K562 (cell line): ENCODE results near the gene VAC14. TPM values are rescaled to one million over a fixed set of nuclear protein-coding genes. Genes with fewer than 3 reads are reported as not detected.
A peak's percentile ranks its signal among the peaks of the same experiment; 100 is the strongest.

ENCODE experiments used
- ARID1B ChIP-seq: fragments of 450-650 bp; IDR thresholded peaks from 2 replicates; pipeline ENCODE4 v1.6.1; 2016; ENCODE audit warnings: antibody characterized with exemption, mild to moderate bottlenecking, inconsistent platforms
- ATF3 ChIP-seq, 2 experiments: fragments of 450-650 bp in 1 of 2; sonication (generic) in 1 of 2; formaldehyde crosslinking in 1 of 2; IDR thresholded peaks in 1 of 2; conservative IDR thresholded peaks in 1 of 2; 2 replicates each; pipeline versions ENCODE4 v1.6.1 to v1.8.1; 2016 to 2023; ENCODE audit warnings: mild to moderate bottlenecking in 2 of 2, moderate library complexity in 2 of 2, inconsistent platforms in 1 of 2, missing genetic modification reagents in 1 of 2
- CAMTA2 ChIP-seq: fragments of 250-450 bp; sonication (Bioruptor Pico); conservative IDR thresholded peaks from 2 replicates; pipeline ENCODE4 v1.5.1; 2022
- CEBPB ChIP-seq: fragments of 450-650 bp; IDR thresholded peaks from 2 replicates; pipeline ENCODE4 v1.6.1; 2016; ENCODE audit warnings: missing genetic modification characterization, missing compliant biosample characterization
- EP300 ChIP-seq: IDR thresholded peaks from 2 replicates; pipeline ENCODE4 v1.6.1; 2012; ENCODE audit warnings: low read length, improper control_type of control experiment
- ERF ChIP-seq: fragments of 450-650 bp; formaldehyde crosslinking; IDR thresholded peaks from 2 replicates; pipeline ENCODE4 v1.4.0; 2020; ENCODE audit warnings: mild to moderate bottlenecking, mixed read lengths
- HMG20B ChIP-seq: fragments of 250-450 bp; sonication (Bioruptor Pico); IDR thresholded peaks from 2 replicates; pipeline ENCODE4 v1.5.0; 2021; ENCODE audit warnings: mild to moderate bottlenecking
- IRF1 ChIP-seq: sonication (generic); formaldehyde crosslinking; IDR thresholded peaks from 2 replicates; pipeline ENCODE4 v1.8.0; 2022; ENCODE audit warnings: missing genetic modification reagents, mild to moderate bottlenecking, borderline replicate concordance
- LARP7 ChIP-seq: fragments of 450-650 bp; IDR thresholded peaks from 2 replicates; pipeline ENCODE4 v1.6.1; 2016
- POLR3A ChIP-seq: IDR thresholded peaks from 2 replicates; pipeline ENCODE4 v1.6.1; 2011; ENCODE audit warnings: borderline replicate concordance, mild to moderate bottlenecking, moderate library complexity; ENCODE audit not compliant: insufficient read length, insufficient read depth; ENCODE audit errors: extremely low read depth
- PRMT5 ChIP-seq: sonication (generic); formaldehyde crosslinking; IDR thresholded peaks from 2 replicates; pipeline ENCODE4 v1.5.0; 2020; ENCODE audit warnings: missing genetic modification reagents
- PURB ChIP-seq: sonication (generic); formaldehyde crosslinking; IDR thresholded peaks from 2 replicates; pipeline ENCODE4 v1.9.0; 2021; ENCODE audit warnings: low read depth, mild to moderate bottlenecking, missing genetic modification reagents
- RB1 ChIP-seq: fragments of 450-650 bp; IDR thresholded peaks from 2 replicates; pipeline ENCODE4 v1.6.1; 2017; ENCODE audit warnings: low read depth, mild to moderate bottlenecking
- RBM22 ChIP-seq: fragments of 200-400 bp; formaldehyde crosslinking; IDR thresholded peaks from 2 replicates; pipeline ENCODE4 v1.6.1; 2018; ENCODE audit warnings: low read length, low read depth; ENCODE audit not compliant: poor library complexity, severe bottlenecking
- SAFB ChIP-seq: fragments of 200-400 bp; formaldehyde crosslinking; IDR thresholded peaks from 2 replicates; pipeline ENCODE4 v1.6.1; 2017; ENCODE audit warnings: low read depth, low read length, borderline replicate concordance
- ZBTB34 ChIP-seq: fragments of 250-450 bp; sonication (Bioruptor Pico); IDR thresholded peaks from 2 replicates; pipeline ENCODE4 v1.8.0; 2021; ENCODE audit warnings: mild to moderate bottlenecking, moderate library complexity
- ZBTB49 ChIP-seq: sonication (generic); formaldehyde crosslinking; IDR thresholded peaks from 2 replicates; pipeline ENCODE4 v1.8.0; 2022; ENCODE audit warnings: missing genetic modification reagents, mild to moderate bottlenecking, borderline replicate concordance
- ZNF174 ChIP-seq: fragments of 250-450 bp; sonication (Bioruptor Pico); IDR thresholded peaks from 2 replicates; pipeline ENCODE4 v1.4.0; 2020; ENCODE audit warnings: mild to moderate bottlenecking
- ZNF764 ChIP-seq: fragments of 250-450 bp; sonication (Bioruptor Pico); IDR thresholded peaks from 2 replicates; pipeline ENCODE4 v1.4.0; 2020; ENCODE audit warnings: low read depth, mild to moderate bottlenecking, moderate library complexity
- polyA plus RNA-seq, 8 experiments: library from polyadenylated mRNA; depleted of rRNA in 4 of 8; stranded (reverse) in 5 of 8; unstranded in 3 of 8; fragments of >200 nt; fragmentation: Nextera tagmentation in 2 of 8; fragmentation: Illumina TruSeq in 1 of 8; extraction: Ambion mirVana in 2 of 8; extraction: Trizol in 1 of 8; gene quantifications; 2 replicates each; pipeline versions ENCODE4 v1.2.1 to v1.2.3, GENCODE V29; 2011 to 2014; ENCODE audit warnings: inconsistent platforms in 1 of 8, missing spikeins in 1 of 8
- total RNA-seq, 7 experiments: library from RNA; depleted of rRNA in 6 of 7; stranded (reverse); fragments of >200 nt in 6 of 7; fragmentation: Illumina TruSeq in 2 of 7; extraction: Trizol in 2 of 7; gene quantifications; 2 replicates each; pipeline versions ENCODE4 v1.2.1 to v1.2.3, GENCODE V29; 2011 to 2021; ENCODE audit warnings: low replicate concordance in 1 of 7
- TF ChIP-seq, protein P1 (sequence below): fragments of 450-650 bp; formaldehyde crosslinking; conservative IDR thresholded peaks from 2 replicates; pipeline ENCODE4 v1.4.0; 2022; ENCODE audit warnings: mild to moderate bottlenecking, missing genetic modification characterization

The VAC14 gene
- total and polyA plus RNA-seq, 9 of the 15 experiments (the other 6 are each of a cell fraction or from before 2014, with no cell fraction given) = 1.3 to 41.6 (median 26.6) TPM

GRCh38 chr16:70804153-70804733 is 3.3 kb upstream of the VAC14 start (continued):
- TF ChIP-seq ZBTB34 (CRISPR knock-in tag) = no peak
- no peak for TF ChIP-seq ZNF764 (CRISPR knock-in tag)
- TF ChIP-seq LARP7 = no peak
- no peak for TF ChIP-seq EP300
- 0 out of 2 replicates have a peak, but pooled peaks have one; percentile 11 for TF ChIP-seq ARID1B
- no peak for TF ChIP-seq RB1
- TF ChIP-seq ZBTB49 (CRISPR knock-in tag) = no peak
- no peak for TF ChIP-seq POLR3A
- TF ChIP-seq IRF1 (CRISPR knock-in tag) = no peak
- no peak for TF ChIP-seq ERF (CRISPR knock-in tag)
- TF ChIP-seq PURB (CRISPR knock-in tag) = no peak
- TF ChIP-seq HMG20B (CRISPR knock-in tag) = no peak
- TF ChIP-seq RBM22 = no peak
- no peak for TF ChIP-seq ZNF174 (CRISPR knock-in tag)
- TF ChIP-seq PRMT5 (CRISPR knock-in tag) = no peak
- TF ChIP-seq CEBPB = peak; percentile 30; the same call in 1 of the 2 replicates
- TF ChIP-seq ATF3 (IDR thresholded peaks at IDR 0.05) = peak; percentile 82
- TF ChIP-seq ATF3 (CRISPR knock-in tag; conservative IDR thresholded peaks at IDR 0.05) = no peak
- no peak for TF ChIP-seq CAMTA2 (CRISPR knock-in tag)
- TF ChIP-seq, protein P1, sequence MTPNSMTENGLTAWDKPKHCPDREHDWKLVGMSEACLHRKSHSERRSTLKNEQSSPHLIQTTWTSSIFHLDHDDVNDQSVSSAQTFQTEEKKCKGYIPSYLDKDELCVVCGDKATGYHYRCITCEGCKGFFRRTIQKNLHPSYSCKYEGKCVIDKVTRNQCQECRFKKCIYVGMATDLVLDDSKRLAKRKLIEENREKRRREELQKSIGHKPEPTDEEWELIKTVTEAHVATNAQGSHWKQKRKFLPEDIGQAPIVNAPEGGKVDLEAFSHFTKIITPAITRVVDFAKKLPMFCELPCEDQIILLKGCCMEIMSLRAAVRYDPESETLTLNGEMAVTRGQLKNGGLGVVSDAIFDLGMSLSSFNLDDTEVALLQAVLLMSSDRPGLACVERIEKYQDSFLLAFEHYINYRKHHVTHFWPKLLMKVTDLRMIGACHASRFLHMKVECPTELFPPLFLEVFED (CRISPR knock-in tag) = no peak
- no peak for TF ChIP-seq SAFB
